Caco-2 (cell line): ENCODE measurements around the gene CCDC102A. TPM values are rescaled to one million over a fixed set of nuclear protein-coding genes. Genes with fewer than 3 reads are reported as not detected.

Experiments
- BruUV-seq: library from RNA; stranded (reverse); fragments of 400-500 nt; replicated peaks from 2 replicates; lab custom pipeline; 2021; lab: Mats Ljungman, UMichigan
- CTCF ChIA-PET: fragments of 300-600 bp; sonication (Branson Sonifier 250); formaldehyde crosslinking; loops from one replicate; lab custom pipeline; 2022; ENCODE audit warnings: antibody characterized with exemption; lab: Charles Lee
- POLR2A ChIA-PET: fragments of 300-600 bp; sonication (Branson Sonifier 250); formaldehyde crosslinking; loops from one replicate; lab custom pipeline; 2022; ENCODE audit warnings: antibody characterized with exemption; lab: Charles Lee
- DNase-seq, 2 experiments: peaks; one replicate each; pipeline versions ENCODE4 v3.0.0 to v3.0.0-alpha.2; 2020 to 2022
- H3K27me3 ChIP-seq: replicated peaks from 2 replicates; pipeline ENCODE4 v1.6.0; 2011; ENCODE audit warnings: low read length; ENCODE audit not compliant: control insufficient read depth, insufficient read depth
- H3K36me3 ChIP-seq: 2 replicates; pipeline ENCODE4 v1.5.1; 2011; ENCODE audit warnings: low read length; ENCODE audit not compliant: control insufficient read depth, insufficient read depth
- H3K4me1 ChIP-seq: fragments of 250-450 bp; sonication (Bioruptor Pico); 2 replicates; pipeline ENCODE4 v1.5.1; 2020; ENCODE audit warnings: mild to moderate bottlenecking
- H3K4me3 ChIP-seq: 2 replicates; pipeline ENCODE4 v1.5.1; 2011; ENCODE audit warnings: low read depth, mild to moderate bottlenecking, control low read depth, low read length
- H3K9me3 ChIP-seq: fragments of 250-450 bp; sonication (Bioruptor Pico); 2 replicates; pipeline ENCODE4 v1.5.1; 2020; ENCODE audit warnings: mild to moderate bottlenecking, moderate library complexity
- H3K27ac Mint-ChIP-seq: one replicate; pipeline ENCODE4 v1.8.0; 2022; ENCODE audit warnings: mixed read lengths; ENCODE audit not compliant: unreplicated experiment
- H3K27me3 Mint-ChIP-seq: one replicate; pipeline ENCODE4 v1.8.0; 2022; ENCODE audit warnings: mixed read lengths; ENCODE audit not compliant: insufficient read depth, unreplicated experiment
- H3K36me3 Mint-ChIP-seq: one replicate; pipeline ENCODE4 v1.8.0; 2022; ENCODE audit warnings: mild to moderate bottlenecking, mixed read lengths; ENCODE audit not compliant: insufficient read depth, unreplicated experiment
- H3K4me1 Mint-ChIP-seq: one replicate; pipeline ENCODE4 v1.8.0; 2022; ENCODE audit warnings: low read depth, mixed read lengths; ENCODE audit not compliant: unreplicated experiment
- H3K4me3 Mint-ChIP-seq: one replicate; pipeline ENCODE4 v1.8.0; 2022; ENCODE audit warnings: mild to moderate bottlenecking, moderate library complexity, mixed read lengths; ENCODE audit not compliant: unreplicated experiment
- H3K9me3 Mint-ChIP-seq: one replicate; pipeline ENCODE4 v1.8.0; 2022; ENCODE audit warnings: mixed read lengths; ENCODE audit not compliant: unreplicated experiment
- CTCF ChIP-seq, 2 experiments: fragments of 200-600 bp in 1 of 2; IDR thresholded peaks; 1 replicate in 1 of 2; 2 replicates in 1 of 2; pipeline versions ENCODE4 v1.5.1 to v1.8.0; 2011 to 2022; ENCODE audit warnings: antibody characterized with exemption in 1 of 2, control low read depth in 1 of 2, inconsistent platforms in 1 of 2, low read depth in 1 of 2, low read length in 1 of 2, mild to moderate bottlenecking in 1 of 2, moderate library complexity in 1 of 2; ENCODE audit not compliant: insufficient read depth in 1 of 2, severe bottlenecking in 1 of 2, unreplicated experiment in 1 of 2
- intact Hi-C: fragments of 100-400 bp; cut with micrococcal nuclease; formaldehyde crosslinking; loops from one replicate; pipeline ENCODE4 v1.10.0; 2022; ENCODE audit not compliant: unreplicated experiment
- total RNA-seq: library from RNA; stranded (reverse); gene quantifications from 2 replicates; pipeline ENCODE4 v1.2.3, GENCODE V29; 2022

The CCDC102A gene
- total RNA-seq, 1 experiment from 2014 or later = 11.8 TPM

GRCh38 chr16:57485916-57486857 is 50.2 kb downstream of the CCDC102A start, which contains the start of gene DOK4:
DOK4 (minus strand) TSS chr16:57486493; CDS start chr16:57479507, 6,986 bp downstream.
- Mint-ChIP-seq H3K27ac (peak within 1 kb of the TSS; percentile 94), H3K9me3 (no peaks in the 10 kb centered on the region), H3K27me3 (no peaks in the 10 kb centered on the region), H3K4me3 (peak within 1 kb of the TSS; percentile 95), H3K4me1 (peaks cover 32% of the 10 kb centered on the region), H3K36me3 (peaks cover 10% of the 10 kb centered on the region)
- H3K4me3 ChIP-seq = peak within 1 kb of the TSS; percentile 67
- intact Hi-C loops = no loop called here
- peak; percentile 83 to 93 for DNase-seq
- ChIA-PET POLR2A (interaction anchor here (0.6 to 1.6 kb wide), 3 partner anchors 24 to 42 kb away, joined by 3 to 5 read pairs (median 3); partner anchors contain the start of gene POLR2C), CTCF (interaction anchor here (0.7 to 2.8 kb wide), 2 partner anchors 11 to 33 kb away, joined by 5 to 17 read pairs; no protein-coding TSS in a partner anchor)
- no peaks in the 10 kb centered on the region for H3K27me3 ChIP-seq
- TF ChIP-seq CTCF (IDR thresholded peaks at IDR 0.05; ENCODE audit: insufficient read depth in 1 of 2, low read depth in 1 of 2, low read length in 1 of 2, severe bottlenecking in 1 of 2, unreplicated experiment in 1 of 2) = no peak
- peaks cover 31% of the 10 kb centered on the region for H3K4me1 ChIP-seq
- no peaks in the 10 kb centered on the region for H3K9me3 ChIP-seq
- TSS peak; percentile 49 for BruUV-seq
- no peaks in the 10 kb centered on the region for H3K36me3 ChIP-seq

- Mint-ChIP-seq H3K27ac (peak overlapping the region; percentile 94), H3K4me1 (peaks cover 41% of the 10 kb centered on the region), H3K27me3 (no peaks in the 10 kb centered on the region), H3K9me3 (no peaks in the 10 kb centered on the region), H3K4me3 (peak overlapping the region; percentile 95), H3K36me3 (peaks cover 16% of the 10 kb centered on the region)
- Histone ChIP-seq H3K9me3 (no peaks in the 10 kb centered on the region), H3K36me3 (no peaks in the 10 kb centered on the region), H3K4me3 (peak overlapping the region; percentile 67), H3K4me1 (peaks cover 40% of the 10 kb centered on the region), H3K27me3 (no peaks in the 10 kb centered on the region)
- ChIA-PET CTCF (interaction anchor here (2.8 kb wide), 1 partner anchor 34 kb away, joined by 17 read pairs; no protein-coding TSS in a partner anchor), POLR2A (interaction anchor here (0.6 kb wide), 1 partner anchor 43 kb away, joined by 3 read pairs; no protein-coding TSS in a partner anchor)
- peak in 1 of 2 experiments; percentile 32 for DNase-seq
- no peak for TF ChIP-seq CTCF (IDR thresholded peaks at IDR 0.05; ENCODE audit: insufficient read depth in 1 of 2, low read depth in 1 of 2, low read length in 1 of 2, severe bottlenecking in 1 of 2, unreplicated experiment in 1 of 2)
- intact Hi-C loops = no loop called here
- no TSS peak for BruUV-seq
Observed at GRCh38 chr16:57485091-57485915, 51.1 kb downstream of the CCDC102A start.
